Activated gamma-delta T cell (primary cell): ENCODE results near the gene PDIA6.
"Not testable (repeated sequence)": the region's sequence is repeated elsewhere in the genome, so short reads cannot be mapped to it uniquely, and the experiment has no call there.

Experiments
- DNase-seq: peaks from one replicate; lab custom pipeline; 2025; lab: John Stamatoyannopoulos, UW

PDIA6 gene

DNA sequence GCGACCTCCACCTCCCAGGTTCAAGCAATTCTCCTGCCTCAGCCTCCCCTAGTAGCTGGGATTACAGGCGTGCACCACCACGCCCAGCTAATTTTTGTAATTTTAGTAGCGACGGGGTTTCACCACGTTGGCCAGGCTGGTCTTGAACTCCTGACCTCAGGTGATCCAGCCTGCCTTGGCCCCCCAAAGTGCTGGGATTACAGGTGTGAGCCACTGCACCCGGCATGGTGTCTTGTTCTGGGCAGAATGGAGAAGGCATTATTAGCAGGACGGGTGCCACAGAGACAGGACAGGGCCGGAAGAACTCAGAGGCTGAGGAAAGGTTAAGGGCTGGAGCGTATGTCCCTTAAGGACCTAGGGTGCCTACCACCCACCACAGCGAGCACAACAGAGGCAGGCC is 31.8 kb downstream of the PDIA6 start:
- DNase-seq, result not testable (repeated sequence)

DNA sequence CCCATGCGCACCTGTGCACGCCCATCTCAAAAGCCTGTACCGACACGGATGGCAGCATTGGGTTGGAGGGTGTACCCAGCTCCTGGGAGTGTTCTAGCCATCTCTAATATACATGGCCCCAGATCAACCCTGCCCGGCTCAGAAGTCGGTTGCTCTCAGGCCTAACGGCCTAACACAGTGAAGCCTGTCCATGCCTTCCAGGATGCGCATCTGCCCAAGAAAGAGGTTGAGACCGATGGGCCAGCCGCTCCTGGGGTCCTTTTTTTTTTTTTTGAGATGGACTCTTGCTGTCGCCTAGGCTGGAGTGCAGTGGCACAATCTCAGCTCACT is 32.1 kb downstream of the PDIA6 start:
- DNase-seq, result no peak

DNA sequence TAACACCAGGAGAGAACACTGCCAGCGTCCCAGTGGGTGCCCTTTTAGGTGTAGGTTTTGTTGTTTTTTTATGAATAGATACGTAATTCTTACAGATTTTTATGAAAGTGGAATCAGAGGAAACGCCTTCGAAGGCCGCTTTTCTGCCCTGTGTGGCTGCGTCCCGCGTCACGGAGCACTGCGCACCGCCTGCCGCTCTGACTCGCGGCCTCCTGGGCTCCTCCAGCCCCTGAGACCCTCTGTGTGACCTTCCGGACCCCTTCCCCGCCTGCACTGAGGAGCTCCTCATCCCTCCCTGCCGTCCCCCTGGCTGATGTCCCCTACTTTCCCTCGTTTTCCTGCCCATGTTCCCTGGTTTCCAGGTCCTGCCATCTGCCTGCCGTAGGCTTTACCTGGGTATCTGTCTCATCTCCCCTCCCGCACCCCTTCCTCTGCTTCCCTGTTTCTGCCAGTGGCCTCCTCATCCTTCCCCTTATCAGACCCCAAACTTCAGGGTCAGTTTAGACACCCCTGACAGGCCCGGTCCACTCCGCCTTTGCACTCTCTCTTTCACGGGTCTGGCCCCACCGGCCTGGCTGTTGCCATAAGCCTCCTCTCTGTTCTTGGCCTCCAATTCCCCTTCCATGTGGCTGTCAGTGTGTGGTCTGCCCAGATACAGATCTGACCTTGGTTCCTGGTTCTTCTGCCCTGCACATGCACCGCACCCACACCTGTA is 32.7 kb downstream of the PDIA6 start:
- DNase-seq, result no peak

DNA sequence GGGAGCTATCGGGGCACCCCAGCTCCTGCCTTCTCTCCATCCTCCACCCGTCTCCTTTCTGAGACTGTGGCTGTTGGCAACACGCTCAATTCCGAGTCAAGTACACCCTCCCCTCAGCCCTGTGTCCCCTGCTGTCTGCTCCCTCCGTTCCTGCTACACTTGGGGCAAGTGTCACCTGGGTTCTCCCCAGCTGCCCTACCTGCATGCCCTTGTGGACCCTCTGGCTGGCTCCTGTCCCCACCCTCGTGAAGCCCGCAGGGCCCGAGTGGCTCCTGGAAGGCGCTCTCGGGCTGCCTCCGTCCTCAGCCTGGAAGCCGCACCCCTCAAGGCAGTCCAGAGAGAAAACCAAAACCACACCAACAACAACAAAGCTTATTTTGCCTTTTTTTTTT is 33.9 kb downstream of the PDIA6 start:
- no peak for DNase-seq

DNA sequence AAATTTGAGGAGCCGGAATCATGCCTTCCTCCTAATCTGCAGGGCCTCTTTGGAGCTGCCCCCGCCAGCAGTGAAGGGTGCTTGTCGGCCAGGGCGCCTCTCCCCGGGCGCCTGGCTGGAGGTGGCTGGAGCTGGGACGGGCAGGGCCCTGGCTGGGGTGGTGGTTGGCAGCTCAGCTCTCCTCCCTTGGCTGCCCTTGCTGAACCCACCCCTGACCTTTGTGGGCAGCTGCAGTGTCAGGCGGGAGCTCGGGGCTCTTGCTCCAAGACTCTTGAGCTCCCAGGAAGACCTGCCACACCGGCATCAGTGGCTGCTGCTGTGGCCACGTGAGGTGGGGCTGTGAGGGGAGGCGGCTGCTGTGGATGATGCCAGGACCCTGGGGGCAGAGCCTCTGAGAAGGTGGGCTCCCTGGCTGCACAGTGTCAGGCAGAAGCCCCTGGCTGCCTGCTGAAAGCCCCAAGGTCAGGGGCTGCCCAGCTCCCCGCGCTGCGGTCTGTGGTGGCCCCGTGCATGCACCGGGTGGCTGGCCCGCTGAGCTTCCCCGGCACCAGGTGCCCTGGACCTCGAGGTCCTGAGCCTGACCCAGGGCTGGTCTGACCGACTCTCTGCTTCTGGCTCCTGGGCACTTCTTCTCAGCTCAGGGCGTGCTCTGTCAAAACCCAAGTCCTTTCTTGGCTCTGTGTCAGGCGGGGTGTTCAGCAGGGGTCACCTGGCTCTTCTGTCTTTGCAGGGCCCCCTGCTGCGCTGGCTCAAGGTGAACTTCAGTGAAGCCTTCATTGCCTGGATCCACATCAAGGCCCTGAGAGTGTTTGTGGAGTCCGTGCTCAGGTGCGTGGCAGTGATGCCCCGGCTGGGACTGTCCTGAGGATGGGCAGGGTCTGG is 34.5 kb downstream of the PDIA6 start:
- DNase-seq, result no peak

DNA sequence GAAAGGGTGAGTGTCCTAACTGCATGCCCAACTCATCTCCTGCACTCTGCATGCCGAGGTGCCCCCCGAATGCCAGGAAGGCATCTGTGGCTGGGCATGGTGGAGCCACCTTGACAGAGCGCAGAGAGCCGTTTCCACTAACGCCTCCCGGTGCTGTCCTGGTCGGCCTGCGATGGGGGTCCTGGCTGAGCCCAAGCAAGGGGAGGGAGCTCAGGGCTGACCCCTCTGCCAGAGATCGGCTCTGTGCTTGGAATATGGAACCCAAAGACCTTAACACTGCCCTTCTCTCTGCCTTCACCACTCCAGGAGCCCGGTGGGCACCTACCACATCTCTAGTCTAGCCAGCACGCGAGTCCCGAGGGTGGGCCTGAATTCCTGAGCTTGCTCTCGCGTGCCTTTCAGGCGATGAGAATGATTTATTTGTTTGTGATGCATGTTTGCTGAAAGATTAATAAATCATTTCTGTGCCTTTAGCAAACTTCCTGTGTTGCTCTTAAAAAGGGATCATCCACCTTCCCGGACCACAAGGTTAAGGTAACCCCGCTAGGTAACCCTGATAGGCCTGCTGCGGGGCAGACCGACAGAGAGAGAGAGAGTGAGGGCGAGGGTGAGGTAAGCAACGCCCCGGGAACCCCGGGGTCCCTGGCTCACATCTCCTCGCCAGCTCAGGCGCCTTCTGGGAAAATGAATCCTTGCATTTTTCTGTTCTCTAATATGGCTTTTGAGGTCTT is 35.3 kb downstream of the PDIA6 start:
- DNase-seq, result no peak

DNA sequence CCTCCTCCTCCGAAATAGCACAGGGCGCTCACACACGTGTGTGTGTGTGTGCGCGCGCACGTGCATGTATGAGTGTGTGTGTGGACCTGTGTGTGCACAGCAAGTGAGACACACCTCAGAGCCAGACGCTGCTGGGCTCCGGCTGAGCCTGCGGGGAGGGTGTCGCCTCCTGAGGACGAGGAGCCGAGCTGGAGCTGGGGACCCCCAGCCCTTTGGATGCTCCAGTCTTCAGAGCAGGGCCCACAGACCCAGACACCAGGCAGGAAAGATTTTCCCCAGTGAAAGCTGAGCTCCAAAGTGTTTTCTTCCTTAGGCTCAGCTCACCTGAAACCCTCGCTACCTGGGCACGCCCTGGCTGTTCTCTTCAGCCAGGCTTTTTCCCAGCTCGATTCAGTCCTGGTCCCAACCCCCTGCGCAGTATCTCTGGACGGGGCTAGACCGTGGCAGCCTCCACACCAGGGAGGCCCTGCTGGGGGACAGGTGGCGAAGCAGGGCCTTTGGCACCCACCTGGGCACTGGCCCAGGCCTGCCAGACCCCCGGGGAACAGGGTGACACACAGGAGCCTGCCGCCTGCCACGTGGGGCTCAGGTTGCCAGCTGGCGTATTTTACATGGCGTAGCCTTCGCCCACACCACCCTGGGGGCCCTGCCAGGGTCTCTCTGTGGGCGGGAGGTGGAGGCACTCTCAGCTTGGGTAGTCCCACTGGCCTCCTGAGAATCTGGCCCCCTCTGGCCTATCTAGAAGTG is 36.2 kb downstream of the PDIA6 start:
- no peak for DNase-seq

DNA sequence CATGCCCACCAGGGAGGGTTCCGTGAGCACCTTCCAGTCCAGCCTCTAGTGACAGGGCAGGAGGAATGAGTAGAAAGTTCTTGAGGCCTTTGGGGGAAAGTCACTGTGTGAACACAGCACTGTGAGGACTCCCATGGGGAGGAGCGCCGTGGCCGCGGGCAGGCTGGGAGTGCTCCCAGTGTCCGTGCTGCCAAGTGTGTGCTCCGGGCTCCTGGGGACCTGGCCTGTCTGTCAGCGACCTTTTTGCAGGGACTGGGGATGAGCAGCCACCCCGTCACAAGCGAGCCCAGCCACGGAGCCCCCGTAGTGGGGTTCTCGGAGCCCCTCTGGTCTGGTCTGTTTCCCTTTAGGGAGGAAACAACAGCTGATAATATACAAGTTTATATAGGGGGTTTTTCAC is 36.8 kb downstream of the PDIA6 start:
- no peak for DNase-seq

DNA sequence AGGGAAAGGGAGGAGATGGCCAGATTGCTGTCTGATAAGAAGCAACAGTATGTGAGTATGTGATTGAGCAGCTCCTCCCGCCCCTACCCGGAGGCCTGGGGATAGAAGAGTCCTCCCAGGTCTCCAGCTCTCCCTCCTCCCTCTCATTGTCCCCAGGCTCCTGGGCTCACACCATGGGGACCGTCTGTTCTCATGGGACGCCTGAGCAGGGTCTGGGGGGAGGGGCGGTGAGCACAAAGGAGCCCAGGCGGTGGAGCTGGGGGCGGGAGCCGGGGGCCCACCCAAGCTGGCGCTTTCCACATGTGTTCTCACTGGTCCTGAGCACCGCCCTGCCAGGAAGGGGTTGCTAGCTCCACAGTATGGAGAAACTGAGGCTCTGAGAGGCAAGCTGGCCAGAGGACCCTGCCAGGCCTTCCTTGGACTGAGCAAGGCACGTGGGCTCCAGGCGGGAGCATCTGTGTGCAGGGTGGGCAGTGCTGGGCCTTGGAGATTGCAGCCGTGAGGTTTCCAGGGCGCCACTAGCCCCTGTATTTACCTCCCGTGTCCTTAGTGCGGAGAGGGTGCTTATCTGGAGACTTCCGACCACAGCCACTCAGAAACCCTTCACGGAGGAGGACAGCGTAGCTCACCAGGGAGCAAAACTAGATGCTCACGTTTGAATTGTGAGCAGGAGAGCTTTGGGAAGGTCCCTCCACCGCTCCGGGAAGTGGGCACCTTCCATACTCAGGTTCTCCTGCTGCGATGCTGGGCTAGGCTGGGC is 37.4 kb downstream of the PDIA6 start:
- DNase-seq, result no peak

DNA sequence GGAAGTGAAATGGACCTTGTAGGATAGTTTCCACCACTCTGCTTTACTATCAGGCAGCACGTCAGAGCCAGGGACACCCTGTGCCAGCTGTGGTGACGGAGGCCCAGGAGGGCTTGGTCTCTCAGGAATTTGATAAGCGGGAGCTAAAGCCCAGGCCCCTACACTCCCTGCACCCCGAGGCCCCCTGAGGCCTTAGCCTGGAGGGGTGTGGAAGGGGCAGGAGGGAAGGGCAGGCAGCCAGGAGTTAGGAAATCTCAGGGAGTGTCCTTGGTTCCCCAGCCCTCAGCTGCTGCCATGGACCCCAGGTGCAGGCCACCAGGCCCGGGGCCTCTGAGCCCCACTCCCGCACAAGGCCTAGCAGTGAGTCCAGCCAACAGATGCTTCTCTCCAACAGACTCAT is 38.2 kb downstream of the PDIA6 start:
- DNase-seq, result no peak

DNA sequence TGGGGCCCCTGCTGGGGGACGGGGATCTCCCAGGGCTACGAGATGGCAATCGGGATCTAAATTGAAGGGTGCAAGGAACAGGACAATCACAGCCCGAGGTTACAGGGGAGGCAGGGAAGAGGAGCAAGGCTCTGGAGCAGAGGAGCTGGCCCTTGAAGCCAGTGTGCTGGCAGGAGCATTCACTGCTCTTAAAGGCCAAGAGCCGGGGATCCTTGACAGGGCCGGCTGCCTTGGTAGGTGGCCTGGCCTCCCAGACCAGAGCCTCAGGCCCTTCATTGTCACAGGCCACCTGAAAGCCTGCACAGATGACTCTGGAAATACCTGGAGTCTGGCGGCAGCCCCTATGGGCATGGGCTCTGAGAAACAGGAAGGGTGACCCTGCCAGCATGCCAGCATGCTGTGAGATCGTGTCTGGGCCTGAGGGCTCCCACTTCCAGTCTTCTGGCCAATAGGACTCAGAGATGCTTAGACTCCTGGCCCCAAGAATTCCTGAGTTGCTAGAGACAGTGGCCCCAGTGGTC is 38.7 kb downstream of the PDIA6 start:
- no peak for DNase-seq

DNA sequence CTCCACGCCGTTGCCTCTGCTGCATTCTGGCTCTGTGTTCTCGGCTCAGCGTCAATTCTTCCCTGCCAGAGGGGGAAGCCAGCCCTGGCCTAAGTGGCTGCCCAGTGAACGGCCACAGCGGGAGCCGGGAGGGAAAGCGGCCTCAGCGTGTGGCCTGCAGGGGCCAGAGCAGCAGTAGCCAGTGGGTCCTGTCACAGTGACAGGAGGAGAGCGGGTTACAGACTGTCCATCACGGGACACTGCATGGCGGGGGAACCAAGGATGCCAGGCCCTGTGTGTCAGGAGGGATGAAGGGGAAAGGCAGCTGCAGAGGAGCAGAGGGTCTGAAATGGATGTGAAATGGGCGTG is 39.7 kb downstream of the PDIA6 start:
- no peak for DNase-seq

DNA sequence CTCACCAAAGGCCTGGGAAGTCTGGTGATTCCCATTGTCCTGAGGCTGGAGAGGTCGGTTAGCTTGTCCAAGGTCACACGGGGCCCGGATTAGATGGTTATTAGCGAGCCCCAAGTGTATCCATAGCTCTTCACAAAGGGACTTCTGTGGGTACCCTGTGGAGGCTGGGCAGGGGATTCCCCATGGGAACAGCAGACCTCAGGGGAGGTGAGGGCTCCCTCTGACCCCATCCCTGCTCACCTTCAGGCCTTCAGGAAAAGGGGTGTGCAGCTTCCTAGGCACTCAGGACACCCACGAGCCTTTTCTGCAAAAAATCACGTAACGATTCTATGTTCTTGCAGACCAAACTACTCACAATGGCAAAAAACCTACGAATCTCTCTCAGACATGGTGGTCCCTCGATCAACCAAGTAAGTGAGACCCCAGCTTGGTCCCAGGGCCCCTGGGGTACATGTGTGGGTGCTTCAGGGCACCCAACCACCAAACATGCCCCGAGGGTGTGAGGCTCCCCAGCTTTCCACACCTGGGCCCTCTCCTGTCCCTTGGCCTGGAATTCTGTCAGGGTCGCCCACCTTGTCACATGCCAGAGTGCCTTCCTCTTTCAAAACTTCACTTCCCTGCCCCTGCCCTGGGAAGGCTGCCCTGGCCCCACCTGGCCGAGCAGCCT is 40.3 kb downstream of the PDIA6 start:
- no peak for DNase-seq

DNA sequence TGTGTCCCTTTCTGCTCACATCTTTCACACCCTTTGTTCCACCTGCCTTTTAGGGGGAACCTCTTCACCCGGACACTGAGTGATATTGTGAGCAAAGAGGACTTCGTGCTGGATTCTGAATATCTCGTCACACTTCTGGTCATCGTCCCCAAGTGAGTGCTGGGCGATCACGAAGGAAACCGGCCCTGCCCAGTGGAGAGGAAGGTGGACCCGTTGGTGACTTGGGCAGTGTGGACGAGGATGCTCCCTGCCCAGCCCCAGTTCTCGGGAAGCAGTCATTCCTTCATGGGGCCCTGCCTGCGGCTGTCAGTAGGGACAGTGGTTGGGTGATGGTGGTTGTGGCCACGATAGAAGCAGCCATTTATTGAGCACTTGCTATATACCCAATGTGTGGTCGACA is 40.8 kb downstream of the PDIA6 start:
- DNase-seq, result no peak

DNA sequence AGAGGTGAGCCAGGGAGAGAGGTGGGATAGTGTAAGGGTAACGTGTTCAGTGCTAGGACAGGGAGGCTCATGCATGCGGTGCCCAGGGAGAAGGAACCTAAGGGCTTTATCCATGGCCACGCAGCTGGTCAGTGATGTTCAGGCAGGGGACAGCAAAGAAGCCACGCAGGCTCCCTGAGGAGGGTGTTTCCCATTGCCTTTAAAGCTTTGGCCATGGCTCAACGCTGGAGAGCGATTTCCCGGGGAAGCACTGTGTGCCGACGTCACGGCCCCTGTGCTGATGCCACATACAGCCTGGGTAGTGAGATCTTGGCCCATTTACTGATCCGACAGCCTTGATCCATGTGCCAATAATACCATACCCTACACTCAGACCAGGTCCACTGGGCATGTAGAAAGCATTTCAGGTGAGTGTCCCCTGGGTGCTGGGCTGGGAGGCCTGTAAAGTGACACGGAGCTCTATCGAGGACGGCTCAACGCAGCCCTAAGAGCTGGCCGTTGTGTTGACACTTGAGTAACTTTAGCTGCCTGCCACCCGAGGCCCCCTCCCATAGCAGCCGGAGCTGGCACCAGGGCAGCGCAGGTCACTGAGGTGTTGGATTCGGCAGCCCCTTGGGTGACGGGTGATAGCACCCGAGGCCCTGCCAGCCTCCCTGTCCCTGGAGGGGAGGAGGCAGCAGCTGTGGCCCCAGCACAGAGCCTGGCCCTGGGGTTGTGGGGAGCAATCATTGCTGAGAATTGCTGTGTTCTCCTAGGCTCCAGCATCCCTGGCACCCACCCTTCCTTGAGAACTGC is 41.4 kb downstream of the PDIA6 start:
- DNase-seq, result no peak

DNA sequence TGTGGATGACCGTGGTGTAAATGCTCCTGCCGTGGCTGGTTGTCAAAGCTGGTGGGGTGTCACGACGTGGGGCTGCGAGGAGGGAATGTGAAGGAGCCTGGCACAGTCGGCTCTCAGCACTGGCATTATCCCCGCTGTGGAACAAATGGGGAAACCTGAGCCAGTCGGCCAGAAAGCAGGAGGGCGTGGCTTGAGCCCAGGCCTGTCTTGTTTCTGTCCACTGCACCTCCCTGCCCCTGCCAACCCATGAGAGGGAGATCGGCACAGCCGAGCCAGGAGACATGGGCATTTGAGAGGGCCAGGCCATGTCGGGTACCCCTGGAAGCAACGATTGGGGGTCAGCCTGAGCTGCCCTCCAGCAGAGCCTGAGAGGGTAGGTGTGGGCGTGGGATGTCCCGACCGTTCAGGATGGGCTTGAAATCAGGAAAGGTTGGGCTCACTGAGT is 44.5 kb downstream of the PDIA6 start:
- DNase-seq, result no peak

DNA sequence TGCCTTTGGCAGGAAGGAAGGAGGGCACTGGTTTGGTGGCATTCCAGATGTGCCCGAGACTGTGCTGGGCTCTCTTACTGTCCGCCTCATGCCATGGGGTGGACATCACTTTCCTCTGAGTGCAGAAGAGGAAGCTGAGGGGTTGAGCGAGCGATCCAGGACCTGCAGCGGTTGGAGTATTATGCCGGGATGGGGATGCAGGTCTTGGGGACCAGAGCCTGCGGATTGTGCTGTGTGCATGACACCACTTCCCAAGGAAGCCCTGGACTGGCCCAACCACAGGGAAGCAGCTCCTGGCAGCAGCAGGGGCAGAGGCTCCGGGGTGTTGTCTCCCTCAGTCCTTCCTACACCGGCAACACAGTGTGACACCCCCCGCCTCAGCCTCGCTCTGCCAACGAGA is 46.7 kb downstream of the PDIA6 start:
- DNase-seq, result no peak

DNA sequence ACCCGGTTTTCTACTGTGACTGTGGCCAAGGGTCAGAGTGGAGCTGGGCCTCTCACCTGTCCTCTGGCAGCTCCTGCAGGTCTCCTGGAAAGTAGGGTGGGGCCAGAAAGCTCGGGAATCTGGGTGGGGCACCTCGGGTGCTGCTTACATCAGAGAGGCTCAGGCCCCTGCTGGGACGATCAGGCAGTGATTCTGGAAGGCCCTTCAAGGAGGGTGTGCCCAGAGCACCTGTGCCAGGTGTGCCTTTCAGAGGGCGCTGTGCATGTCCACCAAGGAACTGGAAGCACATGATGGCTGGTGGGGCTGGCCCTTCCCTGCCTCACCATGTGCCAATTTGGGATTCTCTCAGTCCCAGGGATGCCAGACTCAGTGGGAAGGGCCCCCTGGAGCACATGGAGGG is 47.1 kb downstream of the PDIA6 start:
- DNase-seq, result no peak

DNA sequence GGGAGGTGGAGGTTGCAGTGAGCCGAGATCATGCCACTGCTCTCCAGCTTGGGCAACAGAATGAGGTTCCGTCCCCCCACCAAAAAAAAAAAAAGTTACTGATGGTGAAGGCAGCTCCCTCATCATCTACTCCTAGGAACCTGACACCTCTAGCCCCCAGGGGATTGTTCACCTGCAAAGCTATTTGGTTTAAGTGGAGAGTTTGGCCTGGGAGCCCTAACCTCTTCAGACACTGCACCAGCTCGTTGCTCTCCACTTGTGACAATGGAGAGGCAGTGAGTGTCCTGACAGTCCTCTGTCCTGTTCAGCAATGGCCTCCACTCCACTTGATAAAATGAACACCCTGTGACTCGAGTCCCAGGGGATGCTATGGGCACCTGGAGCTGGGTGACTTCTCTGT is 47.7 kb downstream of the PDIA6 start:
- DNase-seq, result no peak
